ENCODE measurements around the gene TAGLN. TPM values are rescaled to one million over a fixed set of nuclear protein-coding genes. Genes with fewer than 3 reads are reported as not detected.

The TAGLN gene
- total and polyA plus RNA-seq, 2 of the 8 experiments (the other 6 are each of a cell fraction or from before 2014, with no cell fraction given) = 140 to 300 TPM

GRCh38 chr11:117220999-117221774 lies 22.0 kb downstream of the TAGLN start:
- no peak overlapping the region for H3K27ac ChIP-seq (ENCODE audit: low read depth, low read length)
- 0 out of 2 replicates have a peak overlapping the region, but pooled peaks have one; percentile 21 for H2BK5ac ChIP-seq (ENCODE audit: low read depth, low read length)
- no peak overlapping the region for H3K9ac ChIP-seq (replicated peaks in 1 of 4; ENCODE audit: extremely low read depth in 1 of 4, low read depth in 3 of 4, low read length in 3 of 4)
- ChIA-PET POLR2A (ENCODE audit: partially characterized antibody) (interaction anchor here (0.8 to 4.0 kb wide), 12 partner anchors 10 to 348 kb away, joined by 3 to 17 read pairs (median 5); partner anchors contain the start of genes PCSK7, SIDT2 and TAGLN), CTCF (ENCODE audit: partially characterized antibody) (interaction anchor here (0.9 to 25.0 kb wide), 8 partner anchors 9 to 82 kb away, joined by 3 to 449 read pairs (median 6); partner anchors contain the start of genes PCSK7, SIDT2 and TAGLN)
- H3K27me3 ChIP-seq (replicated peaks in 1 of 4; ENCODE audit: control insufficient read depth in 3 of 4, extremely low read depth in 1 of 4, insufficient read depth in 3 of 4, low read length in 3 of 4) = no peaks in the 10 kb centered on the region
- H3K14ac ChIP-seq (ENCODE audit: insufficient read length) = no peak overlapping the region
- no peak overlapping the region for H2BK120ac ChIP-seq (replicated peaks; ENCODE audit: low read depth, low read length)
- H4K5ac ChIP-seq (ENCODE audit: insufficient read length, low read depth, low read length) = no peak overlapping the region
- no peak overlapping the region for H2BK20ac ChIP-seq (ENCODE audit: low read length)
- H4K91ac ChIP-seq (replicated peaks; ENCODE audit: insufficient read length, low read length) = no peak overlapping the region
- H3K4ac ChIP-seq (replicated peaks; ENCODE audit: insufficient read length, low read depth, low read length) = no peak overlapping the region
- H3K79me1 ChIP-seq (ENCODE audit: low read depth, low read length) = no peaks in the 10 kb centered on the region
- no peak overlapping the region for H2AK5ac ChIP-seq (ENCODE audit: low read depth, low read length)
- no peaks in the 10 kb centered on the region for H3K23me2 ChIP-seq (ENCODE audit: low read depth, low read length)
- H3K4me1 ChIP-seq (replicated peaks in 1 of 4; ENCODE audit: control insufficient read depth in 3 of 4, insufficient read depth in 4 of 4, low read length in 3 of 4) = no peaks in the 10 kb centered on the region
- H3K36me3 ChIP-seq (ENCODE audit: control insufficient read depth in 2 of 4, insufficient read depth in 4 of 4, low read length in 3 of 4) = peaks cover 9 to 38% (median 27%) of the 10 kb centered on the region in 4 experiments; a peak in 7 of 8 replicates
- 80% methylated on average over 7 of the region's 7 CpGs; no CpG with 5 or more reads in 1 of the 2 experiments for WGBS, 2 experiments (ENCODE audit: extremely low coverage in 1 of 2, insufficient coverage in 1 of 2, insufficient read length in 1 of 2, insufficient replicate concordance in 2 of 2, low coverage in 1 of 2, low lambda C conversion rate in 2 of 2, missing lambda C conversion rate in 1 of 2)
- no peak overlapping the region for H4K8ac ChIP-seq (ENCODE audit: extremely low read depth, insufficient read depth, low read length)
- no peak for DNase-seq (ENCODE audit: low read depth in 1 of 2, low spot score in 2 of 2)
- no peak overlapping the region for H3K56ac ChIP-seq (replicated peaks; ENCODE audit: insufficient read length, low read depth, low read length)
- H2BK15ac ChIP-seq (ENCODE audit: low read length) = no peak overlapping the region
- H3K18ac ChIP-seq (ENCODE audit: extremely low read depth, low read length) = no peak overlapping the region
- H2AFZ ChIP-seq (ENCODE audit: low read length) = no peak overlapping the region
- no peak overlapping the region for H2BK12ac ChIP-seq (ENCODE audit: low read depth, low read length)
- peaks cover 0 to 1% of the 10 kb centered on the region in 2 experiments for H4K20me1 ChIP-seq (replicated peaks in 1 of 2; ENCODE audit: control insufficient read depth in 1 of 2, insufficient read depth in 2 of 2, low read length in 2 of 2)
- no peak overlapping the region for H3K4me2 ChIP-seq (ENCODE audit: insufficient read depth in 1 of 2, low read depth in 2 of 2, low read length in 2 of 2)
- H3K79me2 ChIP-seq (ENCODE audit: control insufficient read depth in 1 of 2, insufficient read depth in 2 of 2, low read length in 2 of 2) = no peaks in the 10 kb centered on the region; a peak in 1 of 4 replicates
- no peak overlapping the region for H3K23ac ChIP-seq (ENCODE audit: insufficient read length)
- H3K9me3 ChIP-seq (ENCODE audit: insufficient read depth in 2 of 2, low read depth in 1 of 2, low read length in 1 of 2) = no peaks in the 10 kb centered on the region
- H3K4me3 ChIP-seq (ENCODE audit: extremely low read depth in 1 of 4, insufficient read depth in 2 of 4, low read depth in 3 of 4, low read length in 4 of 4) = no peak overlapping the region
- no peak for FAIRE-seq
